Measurements from ENCODE around the gene KREMEN1.

KREMEN1 gene

DNA sequence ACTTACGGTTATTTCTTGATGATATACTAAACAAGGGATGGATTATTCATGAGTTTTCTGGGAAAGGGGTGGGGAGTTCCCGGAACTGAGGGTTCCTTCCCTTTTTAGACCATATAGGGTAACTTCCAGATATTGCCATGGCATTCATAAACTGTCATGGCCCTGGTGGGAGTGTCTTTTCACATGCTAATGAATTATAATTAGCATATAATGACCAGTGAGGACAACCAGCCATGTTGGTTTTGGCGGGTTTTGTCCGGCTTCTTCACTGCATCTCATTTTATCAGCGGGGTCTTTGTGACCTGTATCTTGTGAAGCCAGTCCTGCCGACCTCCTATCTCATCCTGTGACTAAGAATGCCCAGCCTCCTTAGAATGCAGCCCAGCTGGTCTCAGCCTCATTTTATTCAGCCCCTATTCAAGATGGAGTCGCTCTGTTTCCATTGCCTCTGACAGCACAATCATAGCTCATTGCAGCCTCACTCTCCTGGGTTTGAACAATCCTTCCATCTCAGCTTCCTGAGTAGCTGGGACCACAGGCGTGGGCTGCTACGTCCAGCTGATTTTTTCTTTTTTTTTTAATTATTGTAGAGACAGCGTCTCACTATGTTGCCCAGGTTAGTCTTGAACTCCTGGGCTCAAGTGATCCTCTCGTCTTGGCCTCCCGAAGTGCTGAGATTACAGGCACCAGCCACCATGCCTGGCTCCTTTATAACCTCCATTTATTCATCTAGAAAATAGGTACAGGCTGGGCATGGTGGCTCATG is 80.3 kb downstream of the KREMEN1 start:
- no peak for TF ChIP-seq EZH2 (IDR thresholded peaks at IDR 0.05; ENCODE audit: borderline replicate concordance, low read depth, low read length, severe bottlenecking)
- TF ChIP-seq CTCF (IDR thresholded peaks at IDR 0.05; ENCODE audit: borderline replicate concordance, extremely low read depth, low read length, poor library complexity, severe bottlenecking): no peak
- Histone ChIP-seq H3K27ac (ENCODE audit: low read length) (no peak overlapping the region), H3K4me2 (ENCODE audit: insufficient read depth, low read length) (no peak overlapping the region), H3K9ac (ENCODE audit: low read depth, low read length) (no peak overlapping the region), H4K20me1 (ENCODE audit: insufficient read depth, low read length) (no peaks in the 10 kb centered on the region), H3K36me3 (ENCODE audit: insufficient read depth, low read length) (peaks cover 10% of the 10 kb centered on the region; the same call in 1 of the 2 replicates), H2AFZ (ENCODE audit: low read depth, low read length) (no peak overlapping the region), H3K4me1 (ENCODE audit: insufficient read depth, low read length) (peaks cover 15% of the 10 kb centered on the region), H3K79me2 (ENCODE audit: insufficient read depth, low read length) (no peaks in the 10 kb centered on the region), H3K27me3 (ENCODE audit: insufficient read depth, low read length, poor library complexity) (no peaks in the 10 kb centered on the region), H3K4me3 (ENCODE audit: low read depth in 1 of 2, low read length in 2 of 2) (no peak overlapping the region), H3K9me3 (ENCODE audit: insufficient read depth, low read length, severe bottlenecking) (no peaks in the 10 kb centered on the region)
- no peak for DNase-seq
- ATAC-seq (ENCODE audit: insufficient read depth, low read depth): no peak

DNA sequence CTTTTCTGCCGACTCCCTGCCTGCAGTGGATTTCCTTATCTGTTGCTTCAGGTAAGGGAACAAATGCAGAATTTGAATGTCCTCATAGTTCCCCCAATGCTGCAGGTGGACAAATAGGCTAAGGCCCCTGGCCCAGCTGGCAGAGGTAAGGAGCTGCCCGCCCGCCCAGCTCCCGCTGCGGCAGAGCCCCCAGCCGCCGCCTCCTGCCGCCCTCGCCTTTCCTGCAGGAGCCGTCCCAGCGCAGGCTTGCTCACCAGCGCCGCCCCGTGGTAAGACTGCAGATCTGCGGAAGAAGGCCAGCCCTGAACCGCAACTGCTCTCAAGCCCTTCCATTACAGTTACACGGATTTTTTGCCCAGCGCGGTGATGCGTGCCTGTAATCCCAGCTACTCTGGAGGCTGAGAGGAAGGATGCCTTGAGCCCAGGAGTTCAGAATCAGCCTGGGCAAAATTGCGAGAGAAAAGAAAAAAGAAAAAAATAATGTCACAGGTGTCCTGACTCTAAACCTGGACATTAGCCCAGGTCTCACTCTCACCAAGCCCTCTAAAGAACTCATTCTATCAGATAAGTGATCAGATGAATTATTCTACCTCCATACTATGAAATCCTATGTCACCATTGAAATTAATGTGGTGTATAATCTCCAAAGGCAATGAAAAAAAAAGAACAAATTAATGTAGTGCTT is 81.7 kb downstream of the KREMEN1 start:
- no peaks in the 10 kb centered on the region for H4K20me1 ChIP-seq (ENCODE audit: insufficient read depth, low read length)
- peak overlapping the region in 1 of 2 experiments; percentile 9; a peak in 1 of 4 replicates for H3K4me3 ChIP-seq (ENCODE audit: low read depth in 1 of 2, low read length in 2 of 2)
- H3K27me3 ChIP-seq (ENCODE audit: insufficient read depth, low read length, poor library complexity): no peaks in the 10 kb centered on the region
- TF ChIP-seq CTCF (IDR thresholded peaks at IDR 0.05; ENCODE audit: borderline replicate concordance, extremely low read depth, low read length, poor library complexity, severe bottlenecking) (peak; percentile 98), EZH2 (IDR thresholded peaks at IDR 0.05; ENCODE audit: borderline replicate concordance, low read depth, low read length, severe bottlenecking) (no peak)
- H3K4me2 ChIP-seq (ENCODE audit: insufficient read depth, low read length): peak overlapping the region; percentile 46
- no peaks in the 10 kb centered on the region for H3K9me3 ChIP-seq (ENCODE audit: insufficient read depth, low read length, severe bottlenecking)
- peaks cover 15% of the 10 kb centered on the region for H3K4me1 ChIP-seq (ENCODE audit: insufficient read depth, low read length)
- peak overlapping the region; percentile 11; the same call in 1 of the 2 replicates for H2AFZ ChIP-seq (ENCODE audit: low read depth, low read length)
- ATAC-seq (ENCODE audit: insufficient read depth, low read depth) (peak; percentile 94), DNase-seq (peak; percentile 85)
- H3K9ac ChIP-seq (ENCODE audit: low read depth, low read length): peak overlapping the region; percentile 19; the same call in 1 of the 2 replicates
- no peaks in the 10 kb centered on the region for H3K79me2 ChIP-seq (ENCODE audit: insufficient read depth, low read length)
- peaks cover 7% of the 10 kb centered on the region; the same call in 1 of the 2 replicates for H3K36me3 ChIP-seq (ENCODE audit: insufficient read depth, low read length)
- H3K27ac ChIP-seq (ENCODE audit: low read length): peak overlapping the region; percentile 58

DNA sequence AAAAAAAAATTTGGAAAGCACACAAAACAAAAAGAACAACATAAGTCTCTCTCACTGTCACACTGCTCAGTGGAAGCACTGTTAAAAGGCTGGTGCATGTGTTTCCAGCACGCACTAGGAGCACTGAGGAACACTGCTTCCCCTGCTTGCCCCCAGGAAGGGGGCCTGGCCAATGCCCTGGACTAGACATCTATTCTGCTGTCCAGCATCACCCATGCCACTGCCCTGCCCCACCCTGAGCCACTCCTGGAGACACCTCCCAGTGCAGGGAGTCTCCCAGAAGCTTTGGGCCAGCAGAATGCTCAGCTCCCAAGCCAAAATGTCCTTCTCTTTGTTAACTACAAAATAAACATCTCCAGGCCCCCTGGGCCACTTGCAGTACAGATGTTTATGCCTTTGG is 83.1 kb downstream of the KREMEN1 start:
- TF ChIP-seq CTCF (IDR thresholded peaks at IDR 0.05; ENCODE audit: borderline replicate concordance, extremely low read depth, low read length, poor library complexity, severe bottlenecking): no peak
- no peak for TF ChIP-seq EZH2 (IDR thresholded peaks at IDR 0.05; ENCODE audit: borderline replicate concordance, low read depth, low read length, severe bottlenecking)
- no peak overlapping the region for H2AFZ ChIP-seq (ENCODE audit: low read depth, low read length)
- H3K9ac ChIP-seq (ENCODE audit: low read depth, low read length): no peak overlapping the region
- no peak overlapping the region for H3K4me3 ChIP-seq (ENCODE audit: low read depth in 1 of 2, low read length in 2 of 2)
- no peak overlapping the region for H3K27ac ChIP-seq (ENCODE audit: low read length)
- no peak for ATAC-seq (ENCODE audit: insufficient read depth, low read depth)
- H3K9me3 ChIP-seq (ENCODE audit: insufficient read depth, low read length, severe bottlenecking): no peaks in the 10 kb centered on the region
- H3K27me3 ChIP-seq (ENCODE audit: insufficient read depth, low read length, poor library complexity): no peaks in the 10 kb centered on the region
- no peak overlapping the region for H3K4me2 ChIP-seq (ENCODE audit: insufficient read depth, low read length)
- peaks cover 15% of the 10 kb centered on the region for H3K4me1 ChIP-seq (ENCODE audit: insufficient read depth, low read length)
- H4K20me1 ChIP-seq (ENCODE audit: insufficient read depth, low read length): no peaks in the 10 kb centered on the region
- no peak for DNase-seq
- H3K79me2 ChIP-seq (ENCODE audit: insufficient read depth, low read length): no peaks in the 10 kb centered on the region
- H3K36me3 ChIP-seq (ENCODE audit: insufficient read depth, low read length): no peaks in the 10 kb centered on the region; the same call in 1 of the 2 replicates

Data from DND-41 (cell line).